Measurements from ENCODE around the gene KRT78. TPM values are rescaled to one million over a fixed set of nuclear protein-coding genes. Genes with fewer than 3 reads are reported as not detected.

Gene KRT78
- total RNA-seq, 3 donors from 2014 or later (not counting 1 experiment from before 2014, with no cell fraction given) = not detected

DNA sequence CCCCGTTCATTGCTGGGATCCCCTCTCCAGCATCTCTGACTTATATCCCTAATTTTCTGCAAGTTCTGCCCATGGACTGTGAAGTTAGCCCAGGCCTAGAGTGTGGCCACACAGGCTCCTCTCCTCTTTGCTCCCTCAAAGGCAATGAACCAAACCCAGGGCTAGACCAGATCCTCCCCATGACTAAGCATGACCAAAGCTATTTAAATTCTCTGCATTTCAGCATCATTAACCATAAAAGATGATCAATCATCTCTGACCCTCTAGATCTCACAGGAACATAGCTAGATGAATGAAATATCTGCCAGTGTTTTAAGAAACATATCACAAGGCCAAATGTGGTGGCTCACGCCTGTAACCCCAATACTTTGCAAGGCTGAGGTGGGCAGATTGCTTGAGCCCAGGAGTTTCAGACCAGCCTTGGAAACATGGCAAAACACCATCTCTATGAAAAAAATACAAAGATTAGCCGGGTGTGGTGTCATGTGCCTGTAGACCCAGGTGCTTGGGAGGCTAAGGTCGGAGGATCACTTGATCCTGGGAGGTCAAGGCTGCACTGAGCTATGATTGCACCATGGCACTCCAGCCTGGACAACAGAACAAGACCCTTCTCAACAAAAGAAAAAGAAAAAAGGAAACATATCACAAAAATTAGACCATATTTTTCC, 50.7 kb downstream of the KRT78 start:
- Mint-ChIP-seq H3K9me3 (no peaks in the 10 kb centered on the region), H3K4me3 (no peak overlapping the region), H3K36me3 (no peaks in the 10 kb centered on the region), H3K27ac (no peak overlapping the region), H3K27me3 (ENCODE audit: low read depth in 2 of 2) (peaks cover 0 to 11% of the 10 kb centered on the region in 2 donors), H3K4me1 (peaks cover 0 to 4% of the 10 kb centered on the region in 2 donors)
- Histone ChIP-seq H3K27ac (ENCODE audit: low read length) (no peak overlapping the region), H3K4me3 (ENCODE audit: low read length) (no peak overlapping the region), H3K4me1 (ENCODE audit: control insufficient read depth, insufficient read depth, low read length) (no peaks in the 10 kb centered on the region), H3K27me3 (ENCODE audit: control insufficient read depth, insufficient read depth, low read length) (no peaks in the 10 kb centered on the region), H3K36me3 (ENCODE audit: control insufficient read depth, insufficient read depth, low read length) (no peaks in the 10 kb centered on the region), H3K9me3 (ENCODE audit: control insufficient read depth, insufficient read depth, low read length) (no peaks in the 10 kb centered on the region)
- TF ChIP-seq, protein P1, sequence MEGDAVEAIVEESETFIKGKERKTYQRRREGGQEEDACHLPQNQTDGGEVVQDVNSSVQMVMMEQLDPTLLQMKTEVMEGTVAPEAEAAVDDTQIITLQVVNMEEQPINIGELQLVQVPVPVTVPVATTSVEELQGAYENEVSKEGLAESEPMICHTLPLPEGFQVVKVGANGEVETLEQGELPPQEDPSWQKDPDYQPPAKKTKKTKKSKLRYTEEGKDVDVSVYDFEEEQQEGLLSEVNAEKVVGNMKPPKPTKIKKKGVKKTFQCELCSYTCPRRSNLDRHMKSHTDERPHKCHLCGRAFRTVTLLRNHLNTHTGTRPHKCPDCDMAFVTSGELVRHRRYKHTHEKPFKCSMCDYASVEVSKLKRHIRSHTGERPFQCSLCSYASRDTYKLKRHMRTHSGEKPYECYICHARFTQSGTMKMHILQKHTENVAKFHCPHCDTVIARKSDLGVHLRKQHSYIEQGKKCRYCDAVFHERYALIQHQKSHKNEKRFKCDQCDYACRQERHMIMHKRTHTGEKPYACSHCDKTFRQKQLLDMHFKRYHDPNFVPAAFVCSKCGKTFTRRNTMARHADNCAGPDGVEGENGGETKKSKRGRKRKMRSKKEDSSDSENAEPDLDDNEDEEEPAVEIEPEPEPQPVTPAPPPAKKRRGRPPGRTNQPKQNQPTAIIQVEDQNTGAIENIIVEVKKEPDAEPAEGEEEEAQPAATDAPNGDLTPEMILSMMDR (IDR thresholded peaks at IDR 0.05) = no peak
- intact Hi-C loops (cut with micrococcal nuclease) = no loop called here
- ATAC-seq (no peak), DNase-seq (no peak)
- 89% methylated on average over 4 of the region's 4 CpGs for WGBS (ENCODE audit: insufficient coverage)

DNA sequence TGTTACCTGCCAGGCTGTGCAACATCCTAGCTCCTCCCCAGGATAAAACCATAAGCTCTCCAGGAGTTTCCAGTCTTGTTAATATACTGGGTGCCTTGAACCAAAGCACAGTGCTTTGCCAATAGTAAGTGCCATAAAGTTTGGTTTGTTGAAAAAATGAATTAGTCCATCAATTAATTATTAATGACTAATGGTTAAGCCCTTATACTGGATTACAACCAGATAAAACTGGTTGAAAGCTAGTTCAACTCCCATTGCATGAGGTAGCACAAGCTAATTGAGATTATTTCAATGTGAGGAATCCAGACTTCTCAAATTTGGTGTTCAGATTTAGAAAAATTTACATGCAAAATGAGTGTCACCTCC, 51.3 kb downstream of the KRT78 start:
- Mint-ChIP-seq H3K27me3 (ENCODE audit: low read depth in 2 of 2) (peaks cover 0 to 12% of the 10 kb centered on the region in 2 donors), H3K4me3 (no peak overlapping the region), H3K36me3 (no peaks in the 10 kb centered on the region), H3K4me1 (peaks cover 0 to 4% of the 10 kb centered on the region in 2 donors), H3K9me3 (no peaks in the 10 kb centered on the region), H3K27ac (no peak overlapping the region)
- H3K4me1 ChIP-seq (ENCODE audit: control insufficient read depth, insufficient read depth, low read length) = no peaks in the 10 kb centered on the region
- no peak overlapping the region for H3K4me3 ChIP-seq (ENCODE audit: low read length)
- TF ChIP-seq, protein P1 (IDR thresholded peaks at IDR 0.05) = no peak
- ATAC-seq = no peak
- H3K9me3 ChIP-seq (ENCODE audit: control insufficient read depth, insufficient read depth, low read length) = no peaks in the 10 kb centered on the region
- intact Hi-C loops (cut with micrococcal nuclease) = no loop called here
- H3K27ac ChIP-seq (ENCODE audit: low read length) = no peak overlapping the region
- no peaks in the 10 kb centered on the region for H3K27me3 ChIP-seq (ENCODE audit: control insufficient read depth, insufficient read depth, low read length)
- no peaks in the 10 kb centered on the region for H3K36me3 ChIP-seq (ENCODE audit: control insufficient read depth, insufficient read depth, low read length)
- no peak for DNase-seq

DNA sequence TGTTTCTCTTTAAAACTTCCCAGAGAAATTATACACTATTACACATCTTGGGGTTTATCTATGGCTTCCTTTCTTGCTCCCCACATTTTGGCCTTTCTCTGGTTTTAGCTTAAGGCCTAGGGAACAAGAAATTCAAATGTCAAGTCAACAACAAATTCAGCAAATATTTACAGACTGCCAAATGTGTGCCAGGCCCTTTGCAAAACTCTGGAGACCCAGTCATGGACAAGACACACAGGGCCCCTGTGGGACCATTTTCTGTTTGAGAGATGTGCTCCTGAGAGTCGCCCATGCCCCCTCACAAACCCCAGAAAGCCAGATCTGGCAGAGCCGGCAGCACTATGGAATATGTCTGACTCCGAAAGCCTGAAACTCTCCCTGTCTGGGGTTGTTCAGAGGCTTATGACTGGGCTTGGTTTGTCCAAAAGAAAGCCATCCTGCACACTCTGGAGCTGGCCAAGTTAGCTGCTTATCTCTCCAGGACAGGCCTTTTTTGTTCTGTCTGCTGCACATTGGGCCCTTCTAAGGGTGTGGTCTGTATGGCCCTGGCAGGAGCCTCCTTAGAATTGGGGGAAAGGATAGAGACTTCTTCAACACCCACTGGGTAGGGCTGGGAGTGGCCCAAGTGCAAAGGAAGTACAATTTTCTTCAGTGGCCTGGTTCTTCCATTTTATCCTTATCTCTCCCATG, 51.8 kb downstream of the KRT78 start:
- Mint-ChIP-seq H3K27ac (no peak overlapping the region), H3K36me3 (no peaks in the 10 kb centered on the region), H3K9me3 (no peaks in the 10 kb centered on the region), H3K27me3 (ENCODE audit: low read depth in 2 of 2) (peaks cover 0 to 14% of the 10 kb centered on the region in 2 donors), H3K4me1 (peaks cover 0 to 4% of the 10 kb centered on the region in 2 donors), H3K4me3 (no peak overlapping the region)
- intact Hi-C loops (cut with micrococcal nuclease) = no loop called here
- H3K4me3 ChIP-seq (ENCODE audit: low read length) = no peak overlapping the region
- WGBS (ENCODE audit: insufficient coverage) = 87% methylated on average over 3 of the region's 3 CpGs
- no peak for DNase-seq
- no peaks in the 10 kb centered on the region for H3K36me3 ChIP-seq (ENCODE audit: control insufficient read depth, insufficient read depth, low read length)
- H3K4me1 ChIP-seq (ENCODE audit: control insufficient read depth, insufficient read depth, low read length) = no peaks in the 10 kb centered on the region
- no peak overlapping the region for H3K27ac ChIP-seq (ENCODE audit: low read length)
- no peak for ATAC-seq
- no peaks in the 10 kb centered on the region for H3K9me3 ChIP-seq (ENCODE audit: control insufficient read depth, insufficient read depth, low read length)
- no peaks in the 10 kb centered on the region for H3K27me3 ChIP-seq (ENCODE audit: control insufficient read depth, insufficient read depth, low read length)
- TF ChIP-seq, protein P1 (IDR thresholded peaks at IDR 0.05) = no peak

All from natural killer cell (primary cell).